GM23338 (cell line): ENCODE results near the gene TRAF4.

ENCODE experiments used
- CTCF ChIP-seq, 2 experiments: fragments of 200-600 bp in 1 of 2; sonication (generic) in 1 of 2; conservative IDR thresholded peaks; 2 replicates each; pipeline versions ENCODE4 v1.5.1 to v1.6.1; 2016 to 2017; ENCODE audit warnings: antibody characterized with exemption in 2 of 2, low read depth in 2 of 2, mild to moderate bottlenecking in 2 of 2, moderate library complexity in 1 of 2
- EZH2 ChIP-seq: fragments of 200-600 bp; sonication (generic); IDR thresholded peaks from one replicate; pipeline ENCODE4 v1.8.0; 2017; ENCODE audit warnings: antibody characterized with exemption, mild to moderate bottlenecking, low read depth; ENCODE audit not compliant: unreplicated experiment
- EZH2phosphoT487 ChIP-seq: fragments of 200-600 bp; sonication (generic); IDR thresholded peaks from one replicate; pipeline ENCODE4 v1.8.1; 2018; ENCODE audit warnings: antibody characterized with exemption; ENCODE audit not compliant: unreplicated experiment
- JUNB ChIP-seq: IDR thresholded peaks from one replicate; pipeline ENCODE4 v1.6.1; 2016; ENCODE audit warnings: antibody characterized with exemption; ENCODE audit not compliant: unreplicated experiment
- POLR2AphosphoS5 ChIP-seq: IDR thresholded peaks from 2 replicates; pipeline ENCODE4 v1.6.1; 2016; ENCODE audit warnings: antibody characterized with exemption, low read depth
- ZNF331 ChIP-seq: fragments of 250-450 bp; sonication (Bioruptor Pico); IDR thresholded peaks from 2 replicates; pipeline ENCODE4 v1.5.0; 2020; ENCODE audit warnings: low read depth, mild to moderate bottlenecking, moderate library complexity
- ZNF462 ChIP-seq: fragments of 250-450 bp; sonication (Bioruptor Pico); IDR thresholded peaks from 2 replicates; pipeline ENCODE4 v1.5.0; 2020; ENCODE audit warnings: mild to moderate bottlenecking, moderate library complexity

- TF ChIP-seq POLR2AphosphoS5, result peak; percentile 62
- peak; percentile 97 to 98 for TF ChIP-seq CTCF (conservative IDR thresholded peaks at IDR 0.05; ENCODE audit: low read depth in 2 of 2)
- TF ChIP-seq EZH2phosphoT487, result no peak
- no peak for TF ChIP-seq EZH2
- no peak for TF ChIP-seq JUNB
- TF ChIP-seq ZNF331 (CRISPR knock-in tag), result no peak
- TF ChIP-seq ZNF462 (CRISPR knock-in tag), result no peak
Observed at GRCh38 chr17:28750178-28751047, 6.6 kb downstream of the TRAF4 start.
